Measurements from ENCODE around the gene PPP2R2B. TPM values are rescaled to one million over a fixed set of nuclear protein-coding genes. Genes with fewer than 3 reads are reported as not detected.

PPP2R2B gene
- polyA plus RNA-seq, 1 donor (not counting 4 experiments of a cell fraction or from before 2014, with no cell fraction given) = 0.33 TPM

DNA sequence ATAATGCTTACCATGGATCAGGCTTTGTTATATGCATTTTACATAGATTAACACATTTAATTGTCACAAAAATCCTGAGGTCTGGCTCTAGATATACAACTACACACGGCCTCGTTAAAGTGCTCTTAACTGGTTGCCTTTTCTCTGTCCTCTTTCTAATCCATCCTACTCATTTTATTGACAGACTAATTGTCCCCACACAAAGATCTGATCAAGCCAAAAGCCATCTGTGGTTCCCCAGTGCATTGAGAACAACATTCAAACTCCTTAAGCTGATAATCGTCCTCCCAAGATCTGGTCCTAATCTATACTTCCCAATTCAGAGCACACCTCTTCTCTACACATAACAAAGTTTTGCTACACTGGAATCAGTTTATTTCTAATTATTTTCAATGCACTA lies 23.9 kb upstream of the PPP2R2B start:
- Histone ChIP-seq H3K4me3 (ENCODE audit: control insufficient read depth in 2 of 3, extremely low read depth in 1 of 3, insufficient read depth in 2 of 3, low read depth in 1 of 3, low read length in 3 of 3) (no peak overlapping the region), H3K79me2 (ENCODE audit: control insufficient read depth, insufficient read depth, low read length) (no peaks in the 10 kb centered on the region), H3K9ac (ENCODE audit: control insufficient read depth, extremely low read depth, insufficient read depth, low read length) (no peak overlapping the region), H4K20me1 (ENCODE audit: control insufficient read depth, extremely low read depth, insufficient read depth, low read length) (no peaks in the 10 kb centered on the region), H3K4me2 (ENCODE audit: control insufficient read depth, extremely low read depth, insufficient read depth, low read depth, low read length) (no peak overlapping the region), H3K27me3 (ENCODE audit: control insufficient read depth, extremely low read depth, insufficient read depth, low read length) (no peaks in the 10 kb centered on the region), H3K9me1 (ENCODE audit: control insufficient read depth, extremely low read depth, insufficient read depth, low read length) (no peaks in the 10 kb centered on the region), H3K9me3 (ENCODE audit: control insufficient read depth, low read depth, low read length) (no peaks in the 10 kb centered on the region), H3K27ac (ENCODE audit: control insufficient read depth, insufficient read depth, low read length) (no peak overlapping the region), H3K36me3 (ENCODE audit: control insufficient read depth in 2 of 2, extremely low read depth in 1 of 2, insufficient read depth in 2 of 2, low read length in 2 of 2) (no peaks in the 10 kb centered on the region), H2AFZ (ENCODE audit: control insufficient read depth, low read length) (no peak overlapping the region), H3K4me1 (ENCODE audit: control insufficient read depth, extremely low read depth, insufficient read depth, low read length) (peaks cover 6% of the 10 kb centered on the region)
- TF ChIP-seq CTCF (optimal IDR thresholded peaks at IDR 0.05 in 1 of 3, IDR thresholded peaks at IDR 0.05 in 1 of 3, conservative IDR thresholded peaks at IDR 0.05 in 1 of 3; ENCODE audit: extremely low read depth in 1 of 3, insufficient read depth in 2 of 3, low read length in 3 of 3) = no peak
- no peak for TF ChIP-seq EZH2 (IDR thresholded peaks at IDR 0.05; ENCODE audit: low read length)
- no peak for DNase-seq (ENCODE audit: low read depth, low spot score)
- no peak for FAIRE-seq
- dilution Hi-C loops (cut with MboI; ENCODE audit: extremely low pct_ligation_motif_present, low sequenced_read_pairs) = no loop called here

DNA sequence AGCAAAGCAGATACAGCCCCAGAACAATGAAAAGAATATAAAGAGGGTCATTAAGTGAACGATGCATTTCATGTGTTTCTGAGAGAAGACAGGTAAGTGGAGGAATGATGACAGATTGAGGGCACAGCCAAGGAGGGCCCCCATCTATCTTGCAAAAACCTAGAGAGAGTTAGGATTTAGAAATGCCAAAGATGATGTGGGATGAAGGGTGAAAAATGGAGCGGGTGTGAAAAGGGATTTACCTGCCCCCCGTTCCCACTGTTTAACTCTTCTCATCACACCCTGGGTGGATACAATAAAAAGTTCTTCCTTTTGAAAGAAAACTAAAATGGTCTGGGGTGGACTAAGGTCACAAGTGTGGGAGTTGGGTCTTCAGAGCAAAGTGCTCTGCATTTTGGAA lies 18.5 kb upstream of the PPP2R2B start:
- Histone ChIP-seq H3K27ac (ENCODE audit: control insufficient read depth, insufficient read depth, low read length) (no peak overlapping the region), H3K4me3 (ENCODE audit: control insufficient read depth in 2 of 3, extremely low read depth in 1 of 3, insufficient read depth in 2 of 3, low read depth in 1 of 3, low read length in 3 of 3) (no peak overlapping the region), H3K9me1 (ENCODE audit: control insufficient read depth, extremely low read depth, insufficient read depth, low read length) (no peaks in the 10 kb centered on the region), H2AFZ (ENCODE audit: control insufficient read depth, low read length) (no peak overlapping the region), H3K9ac (ENCODE audit: control insufficient read depth, extremely low read depth, insufficient read depth, low read length) (no peak overlapping the region), H3K4me2 (ENCODE audit: control insufficient read depth, extremely low read depth, insufficient read depth, low read depth, low read length) (no peak overlapping the region), H3K36me3 (ENCODE audit: control insufficient read depth in 2 of 2, extremely low read depth in 1 of 2, insufficient read depth in 2 of 2, low read length in 2 of 2) (no peaks in the 10 kb centered on the region), H3K9me3 (ENCODE audit: control insufficient read depth, low read depth, low read length) (no peaks in the 10 kb centered on the region), H3K79me2 (ENCODE audit: control insufficient read depth, insufficient read depth, low read length) (no peaks in the 10 kb centered on the region), H4K20me1 (ENCODE audit: control insufficient read depth, extremely low read depth, insufficient read depth, low read length) (no peaks in the 10 kb centered on the region), H3K27me3 (ENCODE audit: control insufficient read depth, extremely low read depth, insufficient read depth, low read length) (no peaks in the 10 kb centered on the region), H3K4me1 (ENCODE audit: control insufficient read depth, extremely low read depth, insufficient read depth, low read length) (peaks cover 15% of the 10 kb centered on the region)
- TF ChIP-seq EZH2 (IDR thresholded peaks at IDR 0.05; ENCODE audit: low read length) = no peak
- TF ChIP-seq CTCF (optimal IDR thresholded peaks at IDR 0.05 in 1 of 3, IDR thresholded peaks at IDR 0.05 in 1 of 3, conservative IDR thresholded peaks at IDR 0.05 in 1 of 3; ENCODE audit: extremely low read depth in 1 of 3, insufficient read depth in 2 of 3, low read length in 3 of 3) = no peak
- no peak for DNase-seq (ENCODE audit: low read depth, low spot score)
- FAIRE-seq = no peak
- dilution Hi-C loops (cut with MboI; ENCODE audit: extremely low pct_ligation_motif_present, low sequenced_read_pairs) = no loop called here
